Limb (tissue), 2 donors: ENCODE measurements around the gene GLDN.
A peak's percentile ranks its signal among the peaks of the same experiment; 100 is the strongest.

Experiments used
- DNase-seq, 2 donors: peaks; one replicate each; pipeline ENCODE4 v3.0.0-alpha.2; 2016; ENCODE audit errors: extremely low spot score in 2 of 2

Gene GLDN

DNA sequence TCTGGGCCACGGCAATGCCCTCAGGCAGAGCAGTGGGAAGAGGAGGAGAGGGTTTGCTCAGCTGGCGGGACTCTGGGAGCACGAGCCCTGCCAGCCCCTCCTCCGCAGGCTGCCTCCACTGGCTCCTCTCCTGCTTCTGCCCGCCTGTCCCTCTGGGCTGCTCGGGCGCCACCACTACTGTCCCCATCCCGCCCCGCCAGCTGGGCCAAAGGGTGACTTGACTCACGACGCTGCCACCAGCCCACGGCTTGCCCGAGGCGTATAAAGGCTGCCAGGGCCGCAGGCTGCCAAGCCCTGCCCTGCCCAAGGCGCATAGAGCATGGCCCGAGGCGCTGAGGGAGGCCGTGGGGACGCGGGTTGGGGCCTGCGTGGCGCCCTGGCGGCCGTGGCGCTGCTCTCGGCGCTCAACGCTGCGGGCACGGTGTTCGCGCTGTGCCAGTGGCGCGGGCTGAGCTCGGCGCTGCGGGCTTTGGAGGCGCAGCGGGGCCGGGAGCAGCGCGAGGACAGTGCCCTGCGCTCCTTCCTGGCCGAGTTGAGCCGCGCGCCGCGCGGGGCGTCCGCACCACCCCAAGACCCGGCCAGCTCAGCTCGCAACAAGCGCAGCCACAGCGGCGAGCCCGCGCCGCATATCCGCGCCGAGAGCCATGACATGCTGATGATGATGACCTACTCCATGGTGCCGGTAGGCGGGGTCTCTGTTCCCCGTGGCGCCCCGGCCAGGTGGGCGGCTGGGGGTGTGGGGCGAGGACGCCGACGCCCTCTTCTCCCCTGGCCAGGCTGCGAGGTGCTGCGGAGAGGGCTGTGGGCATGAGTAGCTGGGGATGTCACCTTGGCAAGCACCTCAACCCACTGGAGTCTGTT, at the start of gene GLDN:
GLDN (plus strand) TSS at position 290 of the 861 bp plus-strand sequence; CDS start at position 320, 30 bp downstream.
- DNase-seq, result peak in 1 of 2 donors; percentile 57

GRCh38 chr15:51298620-51299019, 42.8 kb upstream of the GLDN start:
- no peak for DNase-seq

GRCh38 chr15:51299187-51300015, 42.1 kb upstream of the GLDN start:
- DNase-seq, result no peak

- DNase-seq, result no peak
These were observed 39.0 kb upstream of the GLDN start for GRCh38 chr15:51302480-51302879.

DNA sequence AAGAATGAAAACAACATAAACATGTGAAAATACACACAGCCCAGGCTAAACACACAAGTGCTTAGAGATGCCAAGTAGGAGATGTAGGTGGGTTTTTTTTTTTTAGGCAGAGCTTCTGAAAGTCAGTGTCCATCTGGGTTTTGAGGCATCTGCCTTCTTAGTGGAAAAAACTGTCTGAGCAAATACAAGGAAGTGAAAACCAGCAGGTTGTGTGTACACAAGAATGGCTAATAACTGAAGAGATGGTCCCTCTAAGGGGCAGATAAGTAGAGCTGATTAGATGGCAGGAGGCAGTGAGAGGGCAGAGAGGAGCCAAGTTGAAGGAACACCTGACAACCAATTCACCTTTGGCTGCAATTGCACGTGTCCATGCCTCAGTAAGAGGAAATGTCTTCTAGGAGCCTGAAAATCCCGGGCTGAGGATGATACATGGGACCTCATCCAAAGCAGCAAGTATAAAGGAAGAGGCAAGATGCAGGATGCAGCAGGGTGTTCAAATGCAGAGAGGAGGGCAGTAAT, 37.9 kb upstream of the GLDN start:
- no peak for DNase-seq

DNA sequence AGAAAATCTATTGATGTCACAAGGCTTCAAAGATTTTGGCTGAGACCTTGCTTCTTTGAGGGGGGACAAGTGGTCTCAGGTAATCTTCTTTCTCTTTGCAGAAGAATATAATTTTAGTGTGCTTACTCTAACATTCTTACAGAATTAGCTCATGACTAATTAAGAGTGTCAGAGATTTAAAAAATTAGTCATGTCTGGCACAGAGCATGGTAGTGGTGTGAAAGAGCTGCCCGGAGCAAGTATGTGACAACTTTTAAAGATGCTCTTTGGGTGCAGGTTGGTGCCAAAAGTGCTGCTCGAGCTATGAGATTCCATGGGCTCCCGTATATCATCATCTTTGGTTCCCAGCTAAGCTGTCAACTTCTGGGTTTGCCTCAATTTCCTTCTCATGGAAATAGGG, 34.1 kb upstream of the GLDN start:
- no peak for DNase-seq

DNA sequence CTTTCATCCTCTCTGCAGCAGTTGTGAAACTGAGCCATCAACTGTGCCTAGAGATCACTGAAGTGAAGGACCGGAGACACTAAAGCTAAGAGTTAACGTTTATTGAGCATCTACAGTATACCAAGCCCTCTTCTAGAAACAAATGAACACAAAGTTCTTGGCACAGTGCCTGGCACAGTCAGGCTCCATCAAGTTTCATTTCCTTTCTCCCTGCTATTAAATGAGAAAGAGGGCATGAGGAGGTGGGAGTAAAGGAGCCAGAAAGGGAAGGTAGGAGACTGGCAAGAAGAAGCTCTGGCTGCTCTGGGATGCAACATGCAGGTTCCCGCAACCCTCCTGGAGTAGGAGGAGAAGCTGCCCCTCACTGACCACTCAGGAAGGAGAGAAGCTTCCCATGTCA, 33.6 kb upstream of the GLDN start:
- DNase-seq, result no peak

GRCh38 chr15:51310064-51310463, 31.4 kb upstream of the GLDN start:
- no peak for DNase-seq

DNA sequence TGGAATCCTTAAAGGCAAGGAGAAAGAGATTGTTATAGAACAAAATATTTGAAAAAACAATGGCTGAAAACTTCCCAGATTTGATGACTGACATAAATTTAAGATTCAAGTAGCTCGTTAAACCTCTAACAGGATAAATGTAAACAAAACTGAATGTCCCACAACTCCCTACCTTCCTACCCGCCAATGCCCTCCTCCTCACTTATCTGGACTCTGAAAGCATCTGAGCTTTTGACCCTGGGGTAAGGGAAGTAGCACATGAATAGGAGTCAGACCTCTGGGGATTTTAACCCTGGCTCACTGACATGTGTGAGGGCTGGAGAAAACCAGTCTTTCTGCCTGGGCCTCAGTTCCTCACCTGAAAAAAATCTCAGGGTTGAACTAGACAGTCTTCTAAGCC, 29.9 kb upstream of the GLDN start:
- DNase-seq, result no peak

GRCh38 chr15:51312166-51313073, 29.0 kb upstream of the GLDN start:
- DNase-seq, result no peak

- no peak for DNase-seq
These were observed 28.4 kb upstream of the GLDN start for GRCh38 chr15:51313074-51313393.

DNA sequence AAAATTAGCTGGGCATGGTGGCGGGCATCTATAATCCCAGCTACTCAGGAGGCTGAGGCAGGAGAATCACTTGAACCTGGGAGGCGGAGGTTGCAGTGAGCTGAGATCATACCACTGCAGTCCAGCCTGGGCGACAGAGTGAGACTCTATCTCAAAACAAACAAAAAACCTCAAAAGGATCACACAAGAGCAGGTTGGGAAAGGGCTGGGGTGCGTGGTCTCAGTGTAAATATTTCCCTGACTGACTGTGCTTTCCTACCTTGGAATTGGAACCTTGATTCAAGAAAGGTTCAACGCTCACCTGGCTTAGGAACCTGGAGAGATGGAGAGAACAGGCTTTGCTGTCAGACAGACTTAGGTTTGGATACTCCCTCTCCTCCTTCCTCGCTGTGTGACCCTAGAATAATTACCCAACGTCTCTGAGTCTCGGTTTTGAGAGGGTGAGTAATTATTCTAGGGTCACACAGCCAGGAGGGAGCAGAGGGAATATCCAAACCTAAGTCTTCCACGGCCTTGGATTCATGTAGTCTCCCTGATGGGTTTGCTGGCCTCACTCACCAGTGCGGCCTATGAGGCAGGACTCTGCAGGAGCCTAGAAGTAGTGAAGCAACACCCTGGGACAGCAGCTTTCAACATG, 27.7 kb upstream of the GLDN start:
- DNase-seq, result no peak

- no peak for DNase-seq
These were observed 26.8 kb upstream of the GLDN start for GRCh38 chr15:51314391-51315337.

- DNase-seq, result no peak
These were observed 25.7 kb upstream of the GLDN start for GRCh38 chr15:51315726-51316125.

GRCh38 chr15:51316636-51317035, 24.8 kb upstream of the GLDN start:
- no peak for DNase-seq

GRCh38 chr15:51318382-51319150, 22.9 kb upstream of the GLDN start:
- no peak for DNase-seq

DNA sequence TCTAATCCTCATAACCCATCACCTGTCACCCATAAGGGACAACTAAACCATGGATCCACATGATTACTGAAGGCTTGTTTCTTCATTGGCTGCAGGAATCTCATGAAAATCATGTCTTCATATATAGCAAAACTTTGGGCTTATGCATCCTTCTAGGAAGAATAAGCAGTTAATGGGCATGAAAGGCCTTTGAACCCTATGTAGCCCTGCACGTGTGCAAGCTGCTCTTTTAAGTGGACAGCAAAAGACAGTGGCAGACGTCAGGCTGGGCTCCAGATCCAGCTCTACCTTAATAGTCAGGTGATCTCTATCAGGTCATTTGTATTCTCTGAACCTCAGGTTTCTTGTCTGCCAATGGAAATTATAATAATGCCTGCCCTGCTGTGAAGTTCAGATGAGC, 21.9 kb upstream of the GLDN start:
- no peak for DNase-seq

DNA sequence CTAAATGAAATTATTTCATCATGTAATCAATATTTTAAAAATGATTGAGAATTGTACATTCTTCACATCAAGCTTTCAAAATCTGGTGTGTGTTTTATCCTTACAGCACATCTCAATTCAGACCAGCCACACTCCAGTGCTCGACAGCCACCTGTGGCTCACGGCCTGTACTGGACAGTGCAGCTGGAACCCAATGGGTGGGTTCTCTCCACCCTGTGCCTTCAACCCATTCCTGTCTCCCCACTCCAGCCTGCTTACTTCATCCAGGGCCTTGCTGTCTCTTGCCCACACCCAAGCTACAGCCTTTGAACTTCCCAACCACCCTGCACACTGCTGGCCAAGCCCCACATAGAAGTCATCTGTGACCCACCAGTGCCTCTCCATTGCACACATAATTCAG, 20.6 kb upstream of the GLDN start:
- DNase-seq, result no peak

DNA sequence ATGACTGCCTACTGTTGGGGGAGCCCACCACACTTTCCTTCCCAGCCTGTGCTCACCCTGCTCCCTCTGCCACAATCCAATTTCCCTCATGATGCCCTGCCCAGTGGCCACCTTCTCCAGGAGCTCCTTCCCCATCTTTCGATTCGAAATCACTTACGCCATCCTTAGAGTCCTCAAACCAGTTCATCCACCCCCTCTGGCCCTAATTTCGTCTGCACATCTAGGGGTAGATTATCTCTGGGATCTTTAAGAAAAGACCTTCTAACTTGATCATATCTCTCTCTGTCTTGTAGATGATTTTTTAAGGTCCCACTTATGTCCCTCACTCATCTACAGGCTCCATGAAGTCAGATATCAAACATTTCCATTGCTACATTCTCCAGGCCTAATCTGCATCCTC, 20.1 kb upstream of the GLDN start:
- DNase-seq, result no peak
